NCI-H1417 (cell line): ENCODE data around the gene ABLIM1.

ENCODE experiments used
- DNase-seq, 3 experiments: peaks; one replicate each; lab custom pipeline; 2025; lab: John Stamatoyannopoulos, UW

The ABLIM1 gene

DNA sequence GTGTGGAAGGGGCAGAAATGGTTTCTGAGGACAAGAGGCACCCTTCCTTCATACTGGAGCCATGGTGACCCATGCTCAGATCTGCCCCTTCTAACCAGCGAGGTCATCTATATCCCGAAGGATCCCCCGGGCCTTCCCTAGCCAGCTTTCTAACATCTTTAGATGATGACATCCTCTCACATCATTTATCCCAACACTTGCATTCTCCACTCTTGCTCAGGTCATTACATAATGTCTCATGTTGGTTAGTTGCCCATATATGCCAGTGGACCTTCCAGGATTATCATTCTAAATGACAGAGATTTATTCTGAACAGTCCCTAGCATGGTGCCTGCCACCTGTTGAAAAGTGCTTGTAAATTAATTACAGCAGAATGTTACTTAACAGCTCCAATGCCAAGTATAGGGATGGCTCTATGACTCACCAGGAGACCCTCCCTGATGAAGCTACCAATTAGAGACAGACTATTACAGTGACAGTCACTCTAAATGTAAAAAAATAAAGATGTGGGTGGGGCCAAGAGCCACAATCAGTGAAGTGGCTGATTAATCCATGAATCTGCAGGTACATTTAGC, 22.6 kb upstream of the ABLIM1 start:
- DNase-seq, result peak in 2 of 3 experiments; percentile 5 to 46

DNA sequence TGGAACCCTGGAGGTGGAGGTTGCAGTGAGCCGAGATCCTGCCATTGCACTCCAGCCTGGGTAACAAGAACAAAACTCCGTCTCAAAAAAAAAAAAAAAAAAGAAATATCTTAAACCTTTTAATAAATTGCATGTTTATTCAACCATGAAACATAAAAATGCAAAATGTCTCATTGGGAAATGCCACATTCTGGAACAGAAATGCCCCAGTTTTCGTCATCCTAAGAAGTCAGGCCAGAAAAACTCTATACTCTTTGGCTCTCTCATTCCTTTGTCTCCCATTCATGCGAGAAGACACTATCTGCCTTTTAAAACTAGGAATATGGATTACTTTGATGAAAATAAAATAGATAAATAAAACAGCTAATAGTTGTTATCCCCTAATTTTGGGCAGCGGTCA, 21.5 kb upstream of the ABLIM1 start:
- DNase-seq, result no peak

- no peak for DNase-seq
Measured at GRCh38 chr10:114678820-114679219, 20.7 kb upstream of the ABLIM1 start.

DNA sequence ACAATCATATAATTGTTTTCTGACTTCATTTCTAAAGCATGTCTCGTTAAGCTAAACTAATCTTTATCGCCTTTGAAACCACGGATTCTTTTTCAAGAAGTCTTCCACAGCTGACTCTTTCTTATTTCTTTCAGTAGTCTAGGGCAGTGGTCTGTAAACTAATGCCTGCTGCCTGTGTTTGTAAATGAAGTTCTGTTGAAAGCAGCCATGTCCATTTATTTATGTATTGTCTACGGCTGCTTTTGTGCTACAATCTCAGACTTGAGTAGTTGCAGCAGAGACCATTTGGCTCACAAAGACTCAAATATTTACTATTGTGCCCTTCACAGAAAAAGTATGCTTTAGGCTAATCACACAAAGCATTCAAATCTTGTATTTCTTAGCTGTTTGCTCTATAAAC, 20.3 kb upstream of the ABLIM1 start:
- DNase-seq, result no peak

DNA sequence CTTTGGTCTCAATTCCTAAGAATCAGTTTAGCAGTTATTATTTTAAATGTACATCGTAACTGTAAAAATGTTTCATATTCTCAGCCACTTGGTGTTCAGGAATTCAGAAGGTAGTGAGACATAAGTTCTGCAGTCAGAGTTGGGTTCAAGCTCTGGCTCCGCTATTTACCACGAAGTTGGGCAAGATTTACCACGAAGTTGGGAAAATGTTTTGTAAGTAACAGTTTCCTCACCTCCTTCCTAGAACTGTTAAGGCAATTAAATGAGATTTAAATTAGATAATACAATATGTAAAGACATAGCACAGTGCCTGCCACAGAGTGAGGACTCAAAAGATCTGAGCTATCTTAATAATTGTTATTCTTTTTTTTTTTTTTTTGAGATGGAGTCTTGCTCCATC, 16.3 kb upstream of the ABLIM1 start:
- DNase-seq, result no peak

GRCh38 chr10:114669648-114670047, 11.6 kb upstream of the ABLIM1 start:
- DNase-seq, result no peak

DNA sequence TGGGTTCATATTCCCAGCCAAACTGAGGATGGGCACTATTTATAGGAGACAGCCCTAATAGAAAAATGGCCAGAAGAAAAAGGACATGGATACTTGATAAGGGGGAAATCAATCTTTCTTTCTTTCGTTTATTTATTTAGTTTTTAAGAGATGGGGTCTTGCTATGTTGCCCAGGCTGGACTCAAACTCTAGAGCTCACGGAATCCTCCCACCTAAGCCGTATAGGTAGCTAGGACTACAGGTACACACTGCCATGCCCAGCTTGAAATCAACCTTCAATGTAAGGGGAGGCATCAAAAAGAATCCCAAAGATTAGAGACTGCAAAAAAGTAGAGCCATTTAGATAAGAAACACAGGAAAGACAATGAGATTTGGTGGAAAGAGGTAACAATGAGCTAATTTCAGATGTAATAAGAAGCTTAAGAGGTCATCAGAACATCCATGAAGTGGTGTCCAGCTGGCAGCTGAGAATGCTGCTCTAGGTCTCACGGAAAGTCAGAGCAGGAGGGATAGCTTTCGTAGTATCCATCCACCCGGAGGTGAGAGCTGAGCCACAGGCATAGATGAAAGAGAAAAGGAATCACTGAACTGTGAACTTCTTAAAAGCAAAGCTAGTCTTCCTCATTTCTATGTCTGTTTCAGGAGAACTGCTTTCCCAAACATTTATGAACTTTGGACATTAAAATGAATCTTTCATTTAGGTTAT, 10.5 kb upstream of the ABLIM1 start:
- no peak for DNase-seq

GRCh38 chr10:114665873-114666272, 7.8 kb upstream of the ABLIM1 start:
- no peak for DNase-seq

DNA sequence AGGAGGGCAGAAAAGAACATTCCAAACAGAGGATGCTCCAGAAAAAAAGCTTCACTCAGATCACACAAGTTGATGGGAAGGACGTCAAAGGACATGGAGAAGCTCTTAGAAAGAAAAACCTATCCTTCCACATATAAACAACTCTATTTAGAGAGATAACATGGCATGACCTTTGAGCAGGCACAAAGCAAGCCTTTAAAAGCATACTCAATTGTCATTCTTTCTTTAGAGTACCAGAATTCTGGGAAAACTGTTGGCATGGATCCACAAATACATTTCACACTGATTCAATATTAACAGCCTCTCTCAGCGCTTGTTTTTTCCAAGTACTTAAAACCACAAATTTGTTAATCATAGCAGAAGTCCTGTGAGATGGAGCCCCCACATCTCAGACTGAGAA, 7.3 kb upstream of the ABLIM1 start:
- DNase-seq, result no peak

- peak in 2 of 3 experiments; percentile 5 to 9 for DNase-seq
Measured at GRCh38 chr10:114664127-114664526, 6.1 kb upstream of the ABLIM1 start.

GRCh38 chr10:114663626-114664025, 5.6 kb upstream of the ABLIM1 start:
- DNase-seq, result peak; percentile 3 to 36 (median 7)

DNA sequence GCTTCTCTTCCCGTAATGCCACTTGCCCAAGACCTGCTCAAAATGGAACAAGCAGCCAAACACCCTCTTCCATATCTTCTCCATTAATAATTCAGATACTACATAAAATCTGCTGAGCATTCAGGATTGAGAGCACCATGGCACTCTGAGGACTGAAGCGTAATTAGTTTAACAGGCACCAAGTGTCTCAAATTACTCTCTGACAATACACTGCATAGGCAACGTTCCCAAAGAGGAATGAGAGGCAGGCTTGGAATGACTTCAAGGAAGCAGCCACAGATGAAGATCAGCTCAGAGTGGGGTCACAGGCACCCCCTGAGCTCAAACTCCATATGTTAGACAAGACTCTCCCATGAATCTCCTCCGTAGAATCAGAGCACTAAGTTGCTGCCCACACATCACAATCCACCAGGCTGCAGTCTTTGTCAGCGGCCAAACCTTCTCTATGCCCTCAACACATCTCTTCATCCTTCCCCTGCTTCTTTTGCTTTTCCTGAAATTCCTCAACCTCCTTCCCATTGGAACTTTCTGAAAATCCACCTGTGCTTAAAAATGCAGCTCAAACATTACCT, 4.7 kb upstream of the ABLIM1 start:
- DNase-seq, result peak in 2 of 3 experiments; percentile 18 to 51

GRCh38 chr10:114661212-114661880, 3.3 kb upstream of the ABLIM1 start:
- DNase-seq, result no peak

DNA sequence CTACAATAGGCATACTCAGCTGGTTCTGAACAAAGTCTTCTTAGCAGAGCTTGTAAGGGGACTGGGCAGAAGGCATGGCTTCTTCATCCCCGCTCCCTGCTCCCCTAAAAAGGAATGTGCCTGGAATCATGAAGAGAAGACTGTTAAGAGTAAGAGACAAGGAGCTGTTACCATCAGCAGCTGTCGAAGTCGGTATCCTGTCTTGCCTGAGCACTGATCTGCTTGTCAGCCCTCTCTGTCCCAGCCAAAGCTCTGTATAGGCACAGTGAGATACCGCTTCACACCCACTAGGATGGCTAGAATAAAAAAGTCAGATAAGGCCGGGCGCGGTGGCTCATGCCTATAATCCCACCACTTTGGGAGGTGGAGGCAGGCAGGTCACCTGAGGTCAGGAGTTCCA, 2.4 kb downstream of the ABLIM1 start:
- no peak for DNase-seq

GRCh38 chr10:114654822-114655575, 3.1 kb downstream of the ABLIM1 start:
- DNase-seq, result no peak

- no peak for DNase-seq
Measured at GRCh38 chr10:114653926-114654325, 4.1 kb downstream of the ABLIM1 start.

- no peak for DNase-seq
Measured at GRCh38 chr10:114652402-114653368, 5.4 kb downstream of the ABLIM1 start.

- no peak for DNase-seq
Measured at GRCh38 chr10:114650831-114651230, 7.2 kb downstream of the ABLIM1 start.

DNA sequence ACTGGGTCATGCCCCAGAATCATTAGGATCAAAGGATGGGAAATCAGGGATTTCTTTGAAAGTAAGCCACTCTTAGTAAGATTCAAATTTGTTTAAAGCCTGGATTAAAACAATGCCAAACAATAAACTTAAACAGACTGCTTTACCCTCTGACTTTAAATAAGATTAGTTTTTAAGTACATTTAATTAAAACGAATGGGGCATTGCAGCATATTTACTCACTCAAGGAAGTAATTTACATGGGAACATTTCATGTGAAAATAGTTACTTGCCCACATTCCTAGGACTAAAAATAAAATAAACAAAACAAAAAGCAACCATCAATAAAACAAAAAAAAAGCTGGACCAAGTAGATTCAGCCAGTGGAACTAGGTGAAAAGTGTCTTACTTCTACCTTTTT, 7.8 kb downstream of the ABLIM1 start:
- no peak for DNase-seq

- DNase-seq, result no peak
Measured at GRCh38 chr10:114649217-114649903, 8.7 kb downstream of the ABLIM1 start.

DNA sequence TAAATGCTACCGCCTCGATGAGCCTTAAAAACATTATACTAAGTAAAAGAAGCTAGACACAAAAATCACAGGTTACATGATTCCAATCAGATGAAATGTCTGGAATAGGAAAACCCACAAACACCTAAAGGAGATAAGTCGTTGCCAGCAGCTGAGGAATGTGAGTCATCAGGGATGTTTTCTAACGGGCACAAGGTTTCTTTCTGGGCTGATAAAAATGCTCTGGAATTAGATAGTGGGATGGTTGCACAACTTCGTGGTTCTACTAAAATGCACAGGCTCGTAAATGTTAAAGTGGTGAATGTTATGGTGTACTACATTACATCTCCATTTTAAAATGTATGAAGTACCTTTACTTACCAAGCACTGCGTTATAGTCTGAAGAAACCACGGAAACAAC, 9.7 kb downstream of the ABLIM1 start:
- no peak for DNase-seq
